ENCODE results near the gene MOB3C.

Gene MOB3C

GRCh38 chr1:46596846-46597245, 19.8 kb downstream of the MOB3C start:
- Histone ChIP-seq H3K4me2 (ENCODE audit: low read depth, low read length) (no peak overlapping the region), H3K9ac (ENCODE audit: low read length) (no peak overlapping the region), H3K9me2 (replicated peaks; ENCODE audit: insufficient read depth, low read length) (no peaks in the 10 kb centered on the region), H3K36me3 (replicated peaks; ENCODE audit: insufficient read depth, low read length) (no peaks in the 10 kb centered on the region), H3K27ac (ENCODE audit: low read length) (no peak overlapping the region), H3K4me1 (ENCODE audit: low read length) (peaks cover under 1% of the 10 kb centered on the region; the same call in 1 of the 2 replicates), H3K79me2 (ENCODE audit: low read length) (no peaks in the 10 kb centered on the region), H3K27me3 (replicated peaks; ENCODE audit: insufficient read depth, low read length) (no peaks in the 10 kb centered on the region), H4K20me1 (ENCODE audit: insufficient read depth, low read length) (no peaks in the 10 kb centered on the region), H3K4me3 (ENCODE audit: low read length) (no peak overlapping the region), H3F3A (ENCODE audit: insufficient read depth, low read length) (no peaks in the 10 kb centered on the region), H2AFZ (ENCODE audit: low read length) (no peak overlapping the region), H3K9me3 (replicated peaks; ENCODE audit: insufficient read depth, low read length) (no peaks in the 10 kb centered on the region)
- DNase-seq = no peak
- TF ChIP-seq EZH2phosphoT487 (IDR thresholded peaks at IDR 0.05; ENCODE audit: low read length) (no peak), EZH2 (optimal IDR thresholded peaks at IDR 0.05; ENCODE audit: low read depth, low read length) (no peak), CTCF (IDR thresholded peaks at IDR 0.05; ENCODE audit: low read length) (no peak)

- Histone ChIP-seq H4K20me1 (ENCODE audit: insufficient read depth, low read length) (no peaks in the 10 kb centered on the region), H2AFZ (ENCODE audit: low read length) (no peak overlapping the region), H3F3A (ENCODE audit: insufficient read depth, low read length) (no peaks in the 10 kb centered on the region), H3K79me2 (ENCODE audit: low read length) (no peaks in the 10 kb centered on the region), H3K9ac (ENCODE audit: low read length) (no peak overlapping the region), H3K4me1 (ENCODE audit: low read length) (peaks cover 9% of the 10 kb centered on the region), H3K27ac (ENCODE audit: low read length) (no peak overlapping the region), H3K27me3 (replicated peaks; ENCODE audit: insufficient read depth, low read length) (no peaks in the 10 kb centered on the region), H3K9me3 (replicated peaks; ENCODE audit: insufficient read depth, low read length) (no peaks in the 10 kb centered on the region), H3K36me3 (replicated peaks; ENCODE audit: insufficient read depth, low read length) (no peaks in the 10 kb centered on the region), H3K9me2 (replicated peaks; ENCODE audit: insufficient read depth, low read length) (no peaks in the 10 kb centered on the region), H3K4me3 (ENCODE audit: low read length) (no peak overlapping the region), H3K4me2 (ENCODE audit: low read depth, low read length) (no peak overlapping the region)
- TF ChIP-seq EZH2 (optimal IDR thresholded peaks at IDR 0.05; ENCODE audit: low read depth, low read length) (no peak), CTCF (IDR thresholded peaks at IDR 0.05; ENCODE audit: low read length) (no peak), EZH2phosphoT487 (IDR thresholded peaks at IDR 0.05; ENCODE audit: low read length) (no peak)
- no peak for DNase-seq
Measured at GRCh38 chr1:46596036-46596435, 20.6 kb downstream of the MOB3C start.

- Histone ChIP-seq H3K27ac (ENCODE audit: low read length) (no peak overlapping the region), H3K4me2 (ENCODE audit: low read depth, low read length) (no peak overlapping the region)
Measured at GRCh38 chr1:46595127-46595526, 21.5 kb downstream of the MOB3C start.

More at GRCh38 chr1:46595127-46595526, 21.5 kb downstream of the MOB3C start:
- Histone ChIP-seq H3K9me2 (replicated peaks; ENCODE audit: insufficient read depth, low read length) (no peaks in the 10 kb centered on the region), H3K27me3 (replicated peaks; ENCODE audit: insufficient read depth, low read length) (no peaks in the 10 kb centered on the region), H3K4me1 (ENCODE audit: low read length) (peaks cover 9% of the 10 kb centered on the region), H3K4me3 (ENCODE audit: low read length) (no peak overlapping the region), H3F3A (ENCODE audit: insufficient read depth, low read length) (no peaks in the 10 kb centered on the region), H2AFZ (ENCODE audit: low read length) (no peak overlapping the region), H4K20me1 (ENCODE audit: insufficient read depth, low read length) (no peaks in the 10 kb centered on the region), H3K36me3 (replicated peaks; ENCODE audit: insufficient read depth, low read length) (no peaks in the 10 kb centered on the region), H3K79me2 (ENCODE audit: low read length) (no peaks in the 10 kb centered on the region), H3K9ac (ENCODE audit: low read length) (no peak overlapping the region), H3K9me3 (replicated peaks; ENCODE audit: insufficient read depth, low read length) (no peaks in the 10 kb centered on the region)
- TF ChIP-seq EZH2phosphoT487 (IDR thresholded peaks at IDR 0.05; ENCODE audit: low read length) = no peak
- TF ChIP-seq CTCF (IDR thresholded peaks at IDR 0.05; ENCODE audit: low read length) = no peak
- TF ChIP-seq EZH2 (optimal IDR thresholded peaks at IDR 0.05; ENCODE audit: low read depth, low read length) = no peak
- DNase-seq = no peak
